ENCODE measurements around the gene CCT6B. TPM values are rescaled to one million over a fixed set of nuclear protein-coding genes. Genes with fewer than 3 reads are reported as not detected.

CCT6B gene
- total RNA-seq, 1 experiment from 2014 or later = 1.1 TPM

DNA sequence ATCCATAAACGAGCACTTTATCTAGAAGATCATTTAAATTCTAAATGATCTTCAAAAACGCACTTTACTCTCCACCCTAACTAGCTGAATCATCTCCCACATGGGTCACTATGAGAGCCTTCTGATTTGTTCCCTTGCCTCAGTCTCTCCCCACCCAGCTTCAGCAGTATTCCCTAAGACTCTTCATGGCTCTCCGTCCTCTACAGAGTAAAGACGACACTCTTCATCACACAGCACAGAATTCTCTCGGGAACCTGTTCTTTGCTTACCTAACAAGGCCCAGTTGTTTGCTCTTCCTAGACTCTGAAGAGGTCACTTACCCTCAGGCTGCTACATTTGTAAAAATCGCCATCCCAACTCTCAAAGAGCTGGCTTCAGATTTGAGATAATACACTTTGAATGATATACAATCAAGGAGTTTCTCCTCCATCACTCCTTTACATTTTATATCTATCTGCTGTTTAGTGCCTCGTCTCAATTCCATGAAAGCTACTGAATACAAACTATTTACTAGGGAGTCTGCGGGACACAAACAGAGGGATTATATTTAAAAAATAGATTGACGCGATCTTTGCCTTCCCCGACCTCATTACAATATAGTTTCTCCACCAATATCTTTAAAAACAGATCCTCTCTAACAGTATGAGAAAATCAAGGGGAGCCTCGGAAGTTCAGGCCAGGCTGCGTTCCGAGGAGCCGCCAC, 18.5 kb upstream of the CCT6B start (continued):
- TF ChIP-seq REST (IDR thresholded peaks at IDR 0.05; ENCODE audit: low read depth) = no peak
- TF ChIP-seq POLR2A (IDR thresholded peaks at IDR 0.05; ENCODE audit: borderline replicate concordance, extremely low read depth, insufficient read depth, insufficient read length) = no peak
- no peak for TF ChIP-seq YY1 (IDR thresholded peaks at IDR 0.05; ENCODE audit: extremely low read depth, insufficient replicate concordance, low read depth, low read length)
- TF ChIP-seq FOSL1 (IDR thresholded peaks at IDR 0.05; ENCODE audit: low read depth) = no peak
- no peak for TF ChIP-seq SRF (IDR thresholded peaks at IDR 0.05; ENCODE audit: low read depth)
- no peak for TF ChIP-seq ELF1 (IDR thresholded peaks at IDR 0.05; ENCODE audit: borderline replicate concordance, low read depth)
- no peak for TF ChIP-seq TCF7L2 (IDR thresholded peaks at IDR 0.05; ENCODE audit: borderline replicate concordance, extremely low read depth, insufficient read depth, insufficient read length)
- no peak for TF ChIP-seq MAX (IDR thresholded peaks at IDR 0.05)

GRCh38 chr17:34979153-34979552, 17.9 kb upstream of the CCT6B start:
- Histone ChIP-seq H3K4me2 (ENCODE audit: low read length) (peak overlapping the region; percentile 90), H3K79me2 (ENCODE audit: insufficient read depth, low read length) (peaks cover 29% of the 10 kb centered on the region), H3K4me1 (ENCODE audit: control insufficient read depth in 1 of 2, insufficient read depth in 2 of 2, low read length in 2 of 2) (peaks cover 9 to 19% of the 10 kb centered on the region in 2 experiments; a peak in 3 of 4 replicates), H4K20me1 (ENCODE audit: insufficient read depth) (no peaks in the 10 kb centered on the region), H3K9me2 (ENCODE audit: insufficient read depth) (no peaks in the 10 kb centered on the region), H2AFZ (ENCODE audit: low read depth, low read length, poor library complexity, severe bottlenecking) (no peak overlapping the region), H3K36me3 (ENCODE audit: control insufficient read depth in 1 of 2, insufficient read depth in 2 of 2, low read length in 2 of 2) (no peaks in the 10 kb centered on the region), H3K27ac (ENCODE audit: low read depth, low read length) (peak overlapping the region; percentile 87; the same call in 1 of the 2 replicates), H3K27me3 (ENCODE audit: insufficient read depth, low read length) (no peaks in the 10 kb centered on the region), H3K9me3 (ENCODE audit: control insufficient read depth in 1 of 2, insufficient read depth in 1 of 2, low read depth in 1 of 2, low read length in 2 of 2) (no peaks in the 10 kb centered on the region), H3K4me3 (replicated peaks in 1 of 2; ENCODE audit: low read depth in 1 of 2, low read length in 2 of 2) (peak overlapping the region; percentile 68 to 80; a peak in 3 of 4 replicates), H3K9ac (ENCODE audit: low read length) (peak overlapping the region; percentile 93; the same call in 1 of the 2 replicates)
- ChIA-PET RAD21 (ENCODE audit: low non-redundant PET in 1 of 2, low total read pairs in 2 of 2, uncharacterized antibody in 2 of 2, unreplicated experiment in 2 of 2) (no interaction called here), CTCF (no interaction called here), POLR2A (interaction anchor here (1.4 to 1.8 kb wide), 2 partner anchors 10 to 13 kb away, joined by 4 to 5 read pairs; no protein-coding TSS in a partner anchor)
- intact Hi-C loops (cut with micrococcal nuclease) = no loop called here
- TF ChIP-seq ATF3 (IDR thresholded peaks at IDR 0.05) (no peak), REST (IDR thresholded peaks at IDR 0.05; ENCODE audit: low read depth) (no peak), EGR1 (IDR thresholded peaks at IDR 0.05; ENCODE audit: low read depth) (no peak), RAD21 (IDR thresholded peaks at IDR 0.05; ENCODE audit: low read depth) (no peak), POLR2A (IDR thresholded peaks at IDR 0.05; ENCODE audit: borderline replicate concordance, extremely low read depth, insufficient read depth, insufficient read length) (no peak), YY1 (IDR thresholded peaks at IDR 0.05; ENCODE audit: extremely low read depth, insufficient replicate concordance, low read depth, low read length) (no peak), SRF (IDR thresholded peaks at IDR 0.05; ENCODE audit: low read depth) (no peak), TCF7L2 (IDR thresholded peaks at IDR 0.05; ENCODE audit: borderline replicate concordance, extremely low read depth, insufficient read depth, insufficient read length) (no peak), ZFX (IDR thresholded peaks at IDR 0.05) (no peak), SP1 (IDR thresholded peaks at IDR 0.05; ENCODE audit: low read depth) (no peak), MAX (IDR thresholded peaks at IDR 0.05) (no peak), JUND (IDR thresholded peaks at IDR 0.05) (no peak)
- ATAC-seq (no peak), DNase-seq (ENCODE audit: low read depth, low spot score) (no peak)
- BruUV-seq (replicated peaks) = no TSS peak
